Activated B cell treated with CpG ODN at 0.5 μM for 24 hours (primary cell): Measurements from ENCODE around the gene TAPBP. TPM values are rescaled to one million over a fixed set of nuclear protein-coding genes. Genes with fewer than 3 reads are reported as not detected.

Experiments
- ATAC-seq: fragments of 200-7000 bp; cut with Tn5 transposase; one replicate; pipeline ENCODE4 v1.10.0; 2021; ENCODE audit warnings: low read depth, mild to moderate bottlenecking, moderate library complexity
- CTCF ChIA-PET: fragments of 350-600 bp; sonication (Branson Sonifier 250); formaldehyde crosslinking; loops from one replicate; lab custom pipeline; 2021; ENCODE audit warnings: antibody characterized with exemption; lab: Charles Lee
- POLR2A ChIA-PET: fragments of 350-600 bp; sonication (Branson Sonifier 250); formaldehyde crosslinking; loops from one replicate; lab custom pipeline; 2021; ENCODE audit warnings: antibody characterized with exemption; lab: Charles Lee
- DNase-seq: peaks from one replicate; pipeline ENCODE4 v3.0.0; 2022
- H3K27ac Mint-ChIP-seq: one replicate; pipeline ENCODE4 v1.8.0; 2020; ENCODE audit warnings: mixed read lengths
- H3K27me3 Mint-ChIP-seq: one replicate; pipeline ENCODE4 v1.8.0; 2021; ENCODE audit warnings: mixed read lengths
- H3K36me3 Mint-ChIP-seq: one replicate; pipeline ENCODE4 v1.8.0; 2021; ENCODE audit warnings: low read depth, mixed read lengths
- H3K4me1 Mint-ChIP-seq: one replicate; pipeline ENCODE4 v1.8.0; 2021; ENCODE audit warnings: mixed read lengths
- H3K4me3 Mint-ChIP-seq: one replicate; pipeline ENCODE4 v1.8.0; 2020; ENCODE audit warnings: mild to moderate bottlenecking, mixed read lengths
- H3K9me3 Mint-ChIP-seq: one replicate; pipeline ENCODE4 v1.8.0; 2020; ENCODE audit warnings: mixed read lengths
- intact Hi-C: fragments of 100-400 bp; cut with micrococcal nuclease; formaldehyde crosslinking; loops from one replicate; pipeline ENCODE4 v1.15.1; 2024
- total RNA-seq: library from RNA; stranded (reverse); gene quantifications from 2 replicates; pipeline ENCODE4 v1.2.3, GENCODE V29; 2022
- TF ChIP-seq, protein P1 (sequence below): fragments of 200-600 bp; IDR thresholded peaks from one replicate; pipeline ENCODE4 v1.8.0; 2022; ENCODE audit warnings: antibody characterized with exemption, mild to moderate bottlenecking

The TAPBP gene
- total RNA-seq, 1 donor from 2014 or later, result 350 TPM

- Mint-ChIP-seq H3K4me1 (peaks cover 28% of the 10 kb centered on the region), H3K9me3 (no peaks in the 10 kb centered on the region), H3K27ac (no peak overlapping the region), H3K4me3 (peak overlapping the region; percentile 40), H3K27me3 (no peaks in the 10 kb centered on the region), H3K36me3 (peaks cover 30% of the 10 kb centered on the region)
- ATAC-seq (no peak), DNase-seq (no peak)
- CTCF ChIA-PET, result no interaction called here
- POLR2A ChIA-PET, result interaction anchor here (3.7 to 5.5 kb wide), 3 partner anchors 20 to 43 kb away, joined by 32 to 55 read pairs (median 37); partner anchors contain the start of genes B3GALT4, RING1, RPS18 and VPS52
- TF ChIP-seq, protein P1, sequence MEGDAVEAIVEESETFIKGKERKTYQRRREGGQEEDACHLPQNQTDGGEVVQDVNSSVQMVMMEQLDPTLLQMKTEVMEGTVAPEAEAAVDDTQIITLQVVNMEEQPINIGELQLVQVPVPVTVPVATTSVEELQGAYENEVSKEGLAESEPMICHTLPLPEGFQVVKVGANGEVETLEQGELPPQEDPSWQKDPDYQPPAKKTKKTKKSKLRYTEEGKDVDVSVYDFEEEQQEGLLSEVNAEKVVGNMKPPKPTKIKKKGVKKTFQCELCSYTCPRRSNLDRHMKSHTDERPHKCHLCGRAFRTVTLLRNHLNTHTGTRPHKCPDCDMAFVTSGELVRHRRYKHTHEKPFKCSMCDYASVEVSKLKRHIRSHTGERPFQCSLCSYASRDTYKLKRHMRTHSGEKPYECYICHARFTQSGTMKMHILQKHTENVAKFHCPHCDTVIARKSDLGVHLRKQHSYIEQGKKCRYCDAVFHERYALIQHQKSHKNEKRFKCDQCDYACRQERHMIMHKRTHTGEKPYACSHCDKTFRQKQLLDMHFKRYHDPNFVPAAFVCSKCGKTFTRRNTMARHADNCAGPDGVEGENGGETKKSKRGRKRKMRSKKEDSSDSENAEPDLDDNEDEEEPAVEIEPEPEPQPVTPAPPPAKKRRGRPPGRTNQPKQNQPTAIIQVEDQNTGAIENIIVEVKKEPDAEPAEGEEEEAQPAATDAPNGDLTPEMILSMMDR, result no peak
- intact Hi-C loops, result no loop called here
These were observed 62.4 kb downstream of the TAPBP start for GRCh38 chr6:33251395-33252012.

DNA sequence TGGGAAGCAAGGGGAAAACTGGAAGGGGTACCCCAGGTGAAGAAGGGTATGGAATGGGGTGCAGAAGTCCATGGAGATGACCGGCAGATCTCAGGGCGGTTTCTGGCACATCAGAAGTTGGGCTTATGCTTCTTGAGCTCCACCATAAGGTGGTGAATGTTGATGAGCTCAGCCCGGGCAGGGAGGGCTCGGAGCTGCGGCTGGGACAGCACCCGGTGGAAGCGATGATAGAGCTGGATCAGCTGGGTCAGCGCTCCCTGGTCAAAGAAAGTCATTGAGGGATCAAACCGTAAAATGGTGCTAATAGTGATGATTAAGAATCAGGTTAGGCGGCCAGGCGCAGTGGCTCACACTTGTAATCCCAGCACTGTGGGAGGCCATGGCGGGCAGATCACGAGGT lies 63.1 kb downstream of the TAPBP start:
- TF ChIP-seq, protein P1, result no peak
- intact Hi-C loops, result no loop called here
- Mint-ChIP-seq H3K9me3 (no peaks in the 10 kb centered on the region), H3K27me3 (no peaks in the 10 kb centered on the region), H3K4me3 (peak overlapping the region; percentile 91), H3K36me3 (peaks cover 27% of the 10 kb centered on the region), H3K4me1 (peaks cover 28% of the 10 kb centered on the region), H3K27ac (peak overlapping the region; percentile 91)
- no peak for ATAC-seq
- POLR2A ChIA-PET, result interaction anchor here (1.8 to 5.5 kb wide), 7 partner anchors 21 to 170 kb away, joined by 4 to 55 read pairs (median 27); partner anchors contain the start of genes B3GALT4, PFDN6, RING1 and RPS18
- no peak for DNase-seq
- CTCF ChIA-PET, result no interaction called here

DNA sequence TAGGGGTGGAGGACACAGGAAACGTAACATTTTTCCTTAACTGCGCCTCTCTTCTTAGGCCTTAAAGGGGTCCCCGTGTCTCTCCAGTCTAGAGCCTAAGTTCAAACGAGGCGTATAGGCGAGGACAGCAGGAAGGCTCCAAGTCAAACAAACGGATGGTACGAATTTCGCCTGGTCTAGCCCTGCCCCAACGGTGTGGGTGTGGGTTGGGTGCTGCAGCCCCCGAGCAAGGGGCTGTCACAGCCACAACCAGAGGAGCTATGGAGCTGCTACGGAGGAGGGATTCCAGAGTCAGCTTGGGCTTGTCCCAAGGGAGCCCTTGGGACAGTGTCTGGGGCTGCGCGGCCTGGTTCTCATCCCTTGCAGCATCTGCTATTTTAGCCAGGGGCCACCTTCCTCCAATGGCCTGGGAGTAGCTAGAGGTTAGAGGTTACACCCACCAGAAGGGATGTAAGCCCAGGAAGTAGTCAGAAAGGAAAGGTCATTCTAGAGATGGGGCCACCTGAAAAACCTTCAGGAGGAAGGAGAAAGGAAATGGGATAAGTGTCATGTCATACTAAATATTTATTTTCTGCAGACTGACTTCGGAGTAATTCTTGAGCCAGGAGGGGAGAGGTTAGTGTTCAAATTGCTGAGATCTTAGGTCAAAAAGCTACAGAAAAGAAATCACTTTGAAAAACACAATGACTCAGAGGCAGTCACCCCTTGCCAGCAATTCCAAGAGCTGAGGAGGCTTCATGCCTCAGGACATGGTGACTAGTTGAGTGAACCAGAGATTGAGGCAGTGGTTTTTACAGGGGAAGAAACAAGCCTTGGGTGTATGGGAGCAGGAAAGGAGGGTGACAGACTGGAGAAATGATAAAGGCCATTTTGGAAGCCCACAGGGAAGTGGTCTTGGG lies 63.9 kb downstream of the TAPBP start:
- CTCF ChIA-PET, result interaction anchor here (0.7 to 2.5 kb wide), 10 partner anchors 21 to 249 kb away, joined by 3 to 29 read pairs (median 8); partner anchors contain the start of genes B3GALT4, RING1, RPS18 and VPS52

More for the DNA sequence above, 63.9 kb downstream of the TAPBP start:
- TF ChIP-seq, protein P1, result no peak
- peaks cover 26% of the 10 kb centered on the region for H3K36me3 Mint-ChIP-seq
- POLR2A ChIA-PET, result interaction anchor here (0.5 to 5.5 kb wide), 34 partner anchors 10 to 1060 kb away, joined by 3 to 55 read pairs (median 5); partner anchors contain the start of genes B3GALT4, BRD2, HLA-DOA and HLA-DPA1
- DNase-seq (peak; percentile 22), ATAC-seq (no peak)
- no peaks in the 10 kb centered on the region for H3K9me3 Mint-ChIP-seq
- no peaks in the 10 kb centered on the region for H3K27me3 Mint-ChIP-seq
- peak overlapping the region; percentile 91 for H3K4me3 Mint-ChIP-seq
- peaks cover 28% of the 10 kb centered on the region for H3K4me1 Mint-ChIP-seq
- intact Hi-C loops, result loop anchor here (1.0 to 2.0 kb wide), 8 partner anchors 21 to 365 kb away; partner anchors contain the start of genes KIFC1, PFDN6, RXRB and SLC39A7
- peak overlapping the region; percentile 91 for H3K27ac Mint-ChIP-seq

Other genes starting within 250 kb of the TAPBP start
- 718 and 730 TPM in 2 replicates for gene HLA-DPA1, start 240.4 kb downstream of the TAPBP start, total RNA-seq
- gene HLA-DPB1, start 238.1 kb downstream of the TAPBP start, total RNA-seq, result 853 and 854 TPM in 2 replicates
- gene COL11A2, start 121.6 kb downstream of the TAPBP start, total RNA-seq, result 0.32 and 0.47 TPM in 2 replicates
- gene RXRB, start 113.4 kb downstream of the TAPBP start, total RNA-seq, result 72.4 and 74.3 TPM in 2 replicates
- 31.7 and 35.2 TPM in 2 replicates for gene SLC39A7, start 113.2 kb downstream of the TAPBP start, total RNA-seq
- 12.3 TPM in 2 replicates for gene HSD17B8, start 109.4 kb downstream of the TAPBP start, total RNA-seq
- 41.7 and 43.8 TPM in 2 replicates for gene RING1, start 105.6 kb downstream of the TAPBP start, total RNA-seq
- gene VPS52, start 42.2 kb downstream of the TAPBP start, total RNA-seq, result 82.0 and 97.2 TPM in 2 replicates
- 4,710 and 5,877 TPM in 2 replicates for gene RPS18, start 42.0 kb downstream of the TAPBP start, total RNA-seq
- gene B3GALT4, start 37.0 kb downstream of the TAPBP start, total RNA-seq, result 19.1 and 19.4 TPM in 2 replicates
- 114 and 117 TPM in 2 replicates for gene WDR46, start 24.8 kb downstream of the TAPBP start, total RNA-seq
- gene PFDN6, start 24.5 kb downstream of the TAPBP start, total RNA-seq, result 82.8 and 95.1 TPM in 2 replicates
- gene RGL2, start 15.1 kb downstream of the TAPBP start, total RNA-seq, result 54.7 and 66.5 TPM in 2 replicates
- 31.6 and 31.8 TPM in 2 replicates for gene ZBTB22, start 3.7 kb upstream of the TAPBP start, total RNA-seq
- 82.5 and 85.4 TPM in 2 replicates for gene DAXX, start 8.9 kb upstream of the TAPBP start, total RNA-seq
- gene KIFC1, start 77.7 kb upstream of the TAPBP start, total RNA-seq, result 1.9 and 2.2 TPM in 2 replicates
- 76.0 and 83.4 TPM in 2 replicates for gene PHF1, start 96.9 kb upstream of the TAPBP start, total RNA-seq
- gene CUTA, start 104.0 kb upstream of the TAPBP start, total RNA-seq, result 111 and 120 TPM in 2 replicates
- gene SYNGAP1, start 106.0 kb upstream of the TAPBP start, total RNA-seq, result 19.5 and 25.4 TPM in 2 replicates
- gene ZBTB9, start 140.5 kb upstream of the TAPBP start, total RNA-seq, result 10.7 and 12.5 TPM in 2 replicates